HEK293T (cell line): ENCODE data around the gene PHLPP1.

Experiments
- BHLHE40 ChIP-seq: fragments of 450-650 bp; IDR thresholded peaks from 2 replicates; pipeline ENCODE4 v1.6.1; 2016; ENCODE audit warnings: mild to moderate bottlenecking, moderate library complexity, borderline replicate concordance
- FOXA1 ChIP-seq: fragments of 450-650 bp; IDR thresholded peaks from 2 replicates; pipeline ENCODE4 v1.6.1; 2016; ENCODE audit warnings: mild to moderate bottlenecking
- FOXK2 ChIP-seq: fragments of 450-650 bp; IDR thresholded peaks from 2 replicates; pipeline ENCODE4 v1.6.1; 2016; ENCODE audit warnings: mild to moderate bottlenecking
- FOXM1 ChIP-seq: fragments of 450-650 bp; IDR thresholded peaks from 2 replicates; pipeline ENCODE4 v1.6.1; 2017; ENCODE audit warnings: mild to moderate bottlenecking, borderline replicate concordance
- HDGF ChIP-seq: fragments of 450-650 bp; IDR thresholded peaks from 2 replicates; pipeline ENCODE4 v1.6.1; 2017; ENCODE audit warnings: antibody characterized with exemption, borderline replicate concordance
- LEF1 ChIP-seq: fragments of 450-650 bp; IDR thresholded peaks from 2 replicates; pipeline ENCODE4 v1.6.1; 2017; ENCODE audit warnings: mild to moderate bottlenecking, borderline replicate concordance
- NFRKB ChIP-seq: fragments of 450-650 bp; IDR thresholded peaks from 2 replicates; pipeline ENCODE4 v1.6.1; 2016; ENCODE audit warnings: mild to moderate bottlenecking, moderate library complexity
- SP1 ChIP-seq: fragments of 450-650 bp; IDR thresholded peaks from 2 replicates; pipeline ENCODE4 v1.6.1; 2017
- SUZ12 ChIP-seq: fragments of 450-650 bp; IDR thresholded peaks from 2 replicates; pipeline ENCODE4 v1.6.1; 2016; ENCODE audit warnings: mild to moderate bottlenecking

- TF ChIP-seq LEF1: no peak
- no peak for TF ChIP-seq FOXK2
- TF ChIP-seq SUZ12: no peak
- no peak for TF ChIP-seq SP1
- no peak for TF ChIP-seq HDGF
- no peak for TF ChIP-seq FOXA1
- no peak for TF ChIP-seq BHLHE40
- TF ChIP-seq NFRKB: no peak
- no peak for TF ChIP-seq FOXM1
Measured at GRCh38 chr18:62828091-62828640, 112.8 kb downstream of the PHLPP1 start.
